Kidney epithelial cell (primary cell): ENCODE data around the gene FXR1. TPM values are rescaled to one million over a fixed set of nuclear protein-coding genes. Genes with fewer than 3 reads are reported as not detected.

ENCODE experiments used
- DNase-seq: peaks from one replicate; pipeline ENCODE4 v3.0.0-alpha.2; 2010; ENCODE audit warnings: low read depth
- H3K27me3 ChIP-seq: 2 replicates; pipeline ENCODE4 v1.6.0; 2011; ENCODE audit warnings: low read length; ENCODE audit not compliant: control insufficient read depth, insufficient read depth
- H3K36me3 ChIP-seq: 2 replicates; pipeline ENCODE4 v1.5.1; 2011; ENCODE audit warnings: low read length; ENCODE audit not compliant: control insufficient read depth, insufficient read depth
- H3K4me3 ChIP-seq: 2 replicates; pipeline ENCODE4 v1.5.1; 2011; ENCODE audit warnings: low read depth, mild to moderate bottlenecking, control low read depth, low read length
- total RNA-seq: library from RNA; depleted of rRNA; stranded (reverse); fragments of >200 nt; gene quantifications from 2 replicates; pipeline ENCODE4 v1.2.3, GENCODE V29; 2015
- TF ChIP-seq, protein P1 (sequence below): IDR thresholded peaks from 2 replicates; pipeline ENCODE4 v1.5.1; 2011; ENCODE audit warnings: mild to moderate bottlenecking, moderate library complexity, low read length, control low read depth, inconsistent platforms; ENCODE audit not compliant: insufficient read depth, poor library complexity, severe bottlenecking

Gene FXR1
- total RNA-seq, 1 donor from 2014 or later = 123 TPM

GRCh38 chr3:180961087-180961486, 48.6 kb downstream of the FXR1 start:
- Histone ChIP-seq H3K27me3 (no peaks in the 10 kb centered on the region), H3K4me3 (no peak overlapping the region), H3K36me3 (peaks cover 1% of the 10 kb centered on the region)
- no peak for DNase-seq
- TF ChIP-seq, protein P1, sequence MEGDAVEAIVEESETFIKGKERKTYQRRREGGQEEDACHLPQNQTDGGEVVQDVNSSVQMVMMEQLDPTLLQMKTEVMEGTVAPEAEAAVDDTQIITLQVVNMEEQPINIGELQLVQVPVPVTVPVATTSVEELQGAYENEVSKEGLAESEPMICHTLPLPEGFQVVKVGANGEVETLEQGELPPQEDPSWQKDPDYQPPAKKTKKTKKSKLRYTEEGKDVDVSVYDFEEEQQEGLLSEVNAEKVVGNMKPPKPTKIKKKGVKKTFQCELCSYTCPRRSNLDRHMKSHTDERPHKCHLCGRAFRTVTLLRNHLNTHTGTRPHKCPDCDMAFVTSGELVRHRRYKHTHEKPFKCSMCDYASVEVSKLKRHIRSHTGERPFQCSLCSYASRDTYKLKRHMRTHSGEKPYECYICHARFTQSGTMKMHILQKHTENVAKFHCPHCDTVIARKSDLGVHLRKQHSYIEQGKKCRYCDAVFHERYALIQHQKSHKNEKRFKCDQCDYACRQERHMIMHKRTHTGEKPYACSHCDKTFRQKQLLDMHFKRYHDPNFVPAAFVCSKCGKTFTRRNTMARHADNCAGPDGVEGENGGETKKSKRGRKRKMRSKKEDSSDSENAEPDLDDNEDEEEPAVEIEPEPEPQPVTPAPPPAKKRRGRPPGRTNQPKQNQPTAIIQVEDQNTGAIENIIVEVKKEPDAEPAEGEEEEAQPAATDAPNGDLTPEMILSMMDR = no peak

DNA sequence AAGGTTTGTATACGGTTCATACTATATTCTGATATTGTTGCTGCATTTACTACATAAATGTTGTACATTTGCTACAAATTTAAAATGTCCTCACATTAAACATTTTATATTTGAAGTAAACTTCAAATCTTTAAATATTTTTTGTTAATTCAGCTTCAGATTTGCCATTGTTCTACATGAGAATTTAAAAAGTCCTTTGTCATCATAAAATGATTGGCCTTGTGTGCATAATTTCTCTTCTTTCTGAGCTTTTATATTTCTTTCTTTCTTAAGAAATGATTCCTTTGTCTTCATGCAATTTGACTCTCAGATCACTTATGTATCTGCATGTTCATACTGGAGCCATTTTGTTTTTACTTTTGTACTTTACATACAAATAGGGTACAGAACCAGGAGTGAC, 49.1 kb downstream of the FXR1 start:
- Histone ChIP-seq H3K36me3 (no peaks in the 10 kb centered on the region), H3K27me3 (no peaks in the 10 kb centered on the region), H3K4me3 (no peak overlapping the region)
- no peak for DNase-seq
- TF ChIP-seq, protein P1 = no peak

- H3K36me3 ChIP-seq = no peaks in the 10 kb centered on the region
- no peaks in the 10 kb centered on the region for H3K27me3 ChIP-seq
- no peak overlapping the region for H3K4me3 ChIP-seq
- TF ChIP-seq, protein P1 = no peak
- no peak for DNase-seq
Measured at GRCh38 chr3:180962530-180962929, 50.1 kb downstream of the FXR1 start.

DNA sequence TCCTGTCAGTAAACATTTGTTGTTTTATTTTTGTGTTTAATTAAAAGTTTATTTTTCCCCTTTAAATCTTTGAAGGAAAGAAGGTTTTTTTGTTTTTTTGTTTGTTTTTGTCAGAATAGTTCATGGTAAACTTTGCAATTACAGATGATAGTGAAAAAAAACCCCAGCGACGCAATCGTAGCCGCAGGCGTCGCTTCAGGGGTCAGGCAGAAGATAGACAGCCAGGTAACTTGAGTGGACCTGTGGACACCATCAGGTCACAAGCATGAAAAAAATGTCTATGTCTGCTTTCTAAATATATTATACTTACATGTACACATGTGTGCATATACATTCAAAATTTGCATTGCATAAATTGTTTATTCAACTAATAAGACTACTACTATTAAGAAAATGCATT, 58.5 kb downstream of the FXR1 start:
- Histone ChIP-seq H3K36me3 (no peaks in the 10 kb centered on the region), H3K4me3 (no peak overlapping the region), H3K27me3 (no peaks in the 10 kb centered on the region)
- no peak for DNase-seq
- TF ChIP-seq, protein P1 = no peak

GRCh38 chr3:180973543-180973942, 61.1 kb downstream of the FXR1 start:
- TF ChIP-seq, protein P1 = no peak
- Histone ChIP-seq H3K4me3 (no peak overlapping the region), H3K36me3 (no peaks in the 10 kb centered on the region), H3K27me3 (no peaks in the 10 kb centered on the region)
- DNase-seq = no peak

DNA sequence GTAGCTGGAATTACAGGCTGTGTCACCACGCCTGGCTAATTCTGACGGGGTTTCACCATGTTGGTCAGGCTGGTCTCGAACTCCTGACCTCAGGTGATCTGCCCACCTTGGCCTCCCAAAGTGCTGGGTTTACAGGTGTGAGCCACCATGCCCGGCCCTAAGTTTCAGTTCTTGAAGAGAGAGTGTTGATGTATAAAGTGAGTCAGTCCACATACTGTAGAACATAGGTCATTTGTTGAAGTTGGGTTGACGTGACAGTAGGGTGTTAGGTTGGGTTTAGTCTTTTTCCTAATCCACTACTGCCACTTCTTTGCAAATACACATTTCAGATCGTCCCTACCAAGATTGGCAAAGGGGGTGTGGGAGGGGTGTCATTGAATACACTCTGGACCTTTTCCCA, 61.8 kb downstream of the FXR1 start:
- TF ChIP-seq, protein P1 = no peak
- Histone ChIP-seq H3K36me3 (no peaks in the 10 kb centered on the region), H3K27me3 (no peaks in the 10 kb centered on the region), H3K4me3 (no peak overlapping the region)
- DNase-seq = no peak
